ENCODE data around the gene STK38L.
"Not testable (repeated sequence)": the region's sequence is repeated elsewhere in the genome, so short reads cannot be mapped to it uniquely, and the experiment has no call there.

The STK38L gene

DNA sequence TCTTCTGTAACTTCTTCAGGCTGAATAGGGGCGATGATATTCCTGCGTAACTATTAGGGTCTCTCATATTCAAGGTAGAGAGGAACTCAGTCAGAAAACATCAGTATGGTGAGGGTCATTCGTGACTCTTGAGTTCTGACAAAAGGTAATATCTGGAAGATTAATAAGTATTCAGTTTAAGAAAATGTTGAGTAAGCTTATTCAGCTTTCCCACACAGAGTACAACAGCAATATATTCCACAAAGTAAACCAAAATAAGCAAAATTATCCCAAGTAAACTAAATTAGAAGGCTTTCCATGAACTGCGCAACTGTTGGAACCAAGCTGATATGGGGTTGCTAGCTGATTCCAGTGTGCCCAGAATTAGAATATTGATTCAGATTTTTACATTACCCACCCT is 12.7 kb upstream of the STK38L start:
- not testable (repeated sequence) for H3K27ac ChIP-seq (ENCODE audit: low read length, poor library complexity, severe bottlenecking); H3K14ac ChIP-seq (ENCODE audit: low read length in 2 of 2); H2AFZ ChIP-seq (ENCODE audit: low read depth, low read length); H3K18ac ChIP-seq (ENCODE audit: low read depth in 1 of 2, low read length in 2 of 2); H4K8ac ChIP-seq (ENCODE audit: low read length); H3K36me3 ChIP-seq (ENCODE audit: control insufficient read depth in 1 of 2, insufficient read depth in 2 of 2, low read depth in 1 of 2, low read length in 2 of 2); H3K79me1 ChIP-seq (replicated peaks; ENCODE audit: low read length, poor library complexity, severe bottlenecking); H2BK5ac ChIP-seq (ENCODE audit: low read depth, low read length, poor library complexity, severe bottlenecking); H2AK5ac ChIP-seq (ENCODE audit: low read length, severe bottlenecking); H3K27me3 ChIP-seq (ENCODE audit: control insufficient read depth in 1 of 2, insufficient read depth in 1 of 2, low read length in 2 of 2); H3K23ac ChIP-seq (ENCODE audit: low read length in 2 of 2); H4K91ac ChIP-seq (ENCODE audit: low read length); H2BK15ac ChIP-seq (ENCODE audit: low read depth, poor library complexity, severe bottlenecking); H3K4me3 ChIP-seq (ENCODE audit: insufficient read depth in 1 of 2, low read depth in 1 of 2, low read length in 2 of 2); H3K4ac ChIP-seq (ENCODE audit: low read depth in 1 of 2, low read length in 2 of 2); H3K4me2 ChIP-seq (ENCODE audit: low read length, poor library complexity, severe bottlenecking); H3K9me3 ChIP-seq (ENCODE audit: control insufficient read depth, low read length); H3K9ac ChIP-seq (ENCODE audit: low read length); DNase-seq; H2BK12ac ChIP-seq (ENCODE audit: low read length in 2 of 2); H3K4me1 ChIP-seq (ENCODE audit: control insufficient read depth, insufficient read depth, low read depth, low read length); H2BK120ac ChIP-seq (ENCODE audit: low read depth, low read length)
- 100% methylated on average over 3 of the region's 4 CpGs for WGBS

- H3K4ac ChIP-seq (ENCODE audit: low read depth in 1 of 2, low read length in 2 of 2): no peak overlapping the region
- no peak overlapping the region for H2BK15ac ChIP-seq (ENCODE audit: low read depth, poor library complexity, severe bottlenecking)
- no peak overlapping the region for H2AK5ac ChIP-seq (ENCODE audit: low read length, severe bottlenecking)
- H3K27ac ChIP-seq (ENCODE audit: low read length, poor library complexity, severe bottlenecking): no peak overlapping the region
- no peak overlapping the region for H2BK12ac ChIP-seq (ENCODE audit: low read length in 2 of 2)
- no peak overlapping the region for H3K23ac ChIP-seq (ENCODE audit: low read length in 2 of 2)
- H3K36me3 ChIP-seq (ENCODE audit: control insufficient read depth in 1 of 2, insufficient read depth in 2 of 2, low read depth in 1 of 2, low read length in 2 of 2): no peaks in the 10 kb centered on the region
- no peak overlapping the region for H3K4me2 ChIP-seq (ENCODE audit: low read length, poor library complexity, severe bottlenecking)
- H4K91ac ChIP-seq (ENCODE audit: low read length): no peak overlapping the region
- no peak overlapping the region for H2BK5ac ChIP-seq (ENCODE audit: low read depth, low read length, poor library complexity, severe bottlenecking)
- no peak for DNase-seq
- H3K27me3 ChIP-seq (ENCODE audit: control insufficient read depth in 1 of 2, insufficient read depth in 1 of 2, low read length in 2 of 2): no peaks in the 10 kb centered on the region
- H3K14ac ChIP-seq (ENCODE audit: low read length in 2 of 2): no peak overlapping the region
- no peak overlapping the region for H3K9ac ChIP-seq (ENCODE audit: low read length)
- 85% methylated on average over 4 of the region's 4 CpGs for WGBS
- H3K9me3 ChIP-seq (ENCODE audit: control insufficient read depth, low read length): no peaks in the 10 kb centered on the region
- no peak overlapping the region for H4K8ac ChIP-seq (ENCODE audit: low read length)
- H3K4me3 ChIP-seq (ENCODE audit: insufficient read depth in 1 of 2, low read depth in 1 of 2, low read length in 2 of 2): no peak overlapping the region
- H2AFZ ChIP-seq (ENCODE audit: low read depth, low read length): no peak overlapping the region
- no peak overlapping the region for H3K18ac ChIP-seq (ENCODE audit: low read depth in 1 of 2, low read length in 2 of 2)
- no peak overlapping the region for H2BK120ac ChIP-seq (ENCODE audit: low read depth, low read length)
- H3K79me1 ChIP-seq (replicated peaks; ENCODE audit: low read length, poor library complexity, severe bottlenecking): no peaks in the 10 kb centered on the region
- no peaks in the 10 kb centered on the region for H3K4me1 ChIP-seq (ENCODE audit: control insufficient read depth, insufficient read depth, low read depth, low read length)
Measured at GRCh38 chr12:27233814-27234213, 10.3 kb upstream of the STK38L start.

- Histone ChIP-seq H2BK12ac (ENCODE audit: low read length in 2 of 2) (no peak overlapping the region), H3K4me2 (ENCODE audit: low read length, poor library complexity, severe bottlenecking) (no peak overlapping the region), H3K9ac (ENCODE audit: low read length) (no peak overlapping the region), H3K36me3 (ENCODE audit: control insufficient read depth in 1 of 2, insufficient read depth in 2 of 2, low read depth in 1 of 2, low read length in 2 of 2) (no peaks in the 10 kb centered on the region), H3K27ac (ENCODE audit: low read length, poor library complexity, severe bottlenecking) (no peak overlapping the region), H3K4me1 (ENCODE audit: control insufficient read depth, insufficient read depth, low read depth, low read length) (no peaks in the 10 kb centered on the region), H4K91ac (ENCODE audit: low read length) (no peak overlapping the region), H3K27me3 (ENCODE audit: control insufficient read depth in 1 of 2, insufficient read depth in 1 of 2, low read length in 2 of 2) (no peaks in the 10 kb centered on the region), H2BK5ac (ENCODE audit: low read depth, low read length, poor library complexity, severe bottlenecking) (no peak overlapping the region), H3K9me3 (ENCODE audit: control insufficient read depth, low read length) (no peaks in the 10 kb centered on the region), H3K4ac (ENCODE audit: low read depth in 1 of 2, low read length in 2 of 2) (no peak overlapping the region), H3K4me3 (ENCODE audit: insufficient read depth in 1 of 2, low read depth in 1 of 2, low read length in 2 of 2) (no peak overlapping the region), H3K23ac (ENCODE audit: low read length in 2 of 2) (no peak overlapping the region), H2AFZ (ENCODE audit: low read depth, low read length) (no peak overlapping the region), H2BK120ac (ENCODE audit: low read depth, low read length) (no peak overlapping the region), H3K14ac (ENCODE audit: low read length in 2 of 2) (no peak overlapping the region), H2BK15ac (ENCODE audit: low read depth, poor library complexity, severe bottlenecking) (no peak overlapping the region), H2AK5ac (ENCODE audit: low read length, severe bottlenecking) (no peak overlapping the region), H3K18ac (ENCODE audit: low read depth in 1 of 2, low read length in 2 of 2) (peak overlapping the region in 1 of 2 experiments; percentile 14), H3K79me1 (replicated peaks; ENCODE audit: low read length, poor library complexity, severe bottlenecking) (no peaks in the 10 kb centered on the region), H4K8ac (ENCODE audit: low read length) (no peak overlapping the region)
- WGBS: 86% methylated on average over 3 of the region's 3 CpGs
- DNase-seq: peak; percentile 57
Measured at GRCh38 chr12:27236498-27236897, 7.6 kb upstream of the STK38L start.

DNA sequence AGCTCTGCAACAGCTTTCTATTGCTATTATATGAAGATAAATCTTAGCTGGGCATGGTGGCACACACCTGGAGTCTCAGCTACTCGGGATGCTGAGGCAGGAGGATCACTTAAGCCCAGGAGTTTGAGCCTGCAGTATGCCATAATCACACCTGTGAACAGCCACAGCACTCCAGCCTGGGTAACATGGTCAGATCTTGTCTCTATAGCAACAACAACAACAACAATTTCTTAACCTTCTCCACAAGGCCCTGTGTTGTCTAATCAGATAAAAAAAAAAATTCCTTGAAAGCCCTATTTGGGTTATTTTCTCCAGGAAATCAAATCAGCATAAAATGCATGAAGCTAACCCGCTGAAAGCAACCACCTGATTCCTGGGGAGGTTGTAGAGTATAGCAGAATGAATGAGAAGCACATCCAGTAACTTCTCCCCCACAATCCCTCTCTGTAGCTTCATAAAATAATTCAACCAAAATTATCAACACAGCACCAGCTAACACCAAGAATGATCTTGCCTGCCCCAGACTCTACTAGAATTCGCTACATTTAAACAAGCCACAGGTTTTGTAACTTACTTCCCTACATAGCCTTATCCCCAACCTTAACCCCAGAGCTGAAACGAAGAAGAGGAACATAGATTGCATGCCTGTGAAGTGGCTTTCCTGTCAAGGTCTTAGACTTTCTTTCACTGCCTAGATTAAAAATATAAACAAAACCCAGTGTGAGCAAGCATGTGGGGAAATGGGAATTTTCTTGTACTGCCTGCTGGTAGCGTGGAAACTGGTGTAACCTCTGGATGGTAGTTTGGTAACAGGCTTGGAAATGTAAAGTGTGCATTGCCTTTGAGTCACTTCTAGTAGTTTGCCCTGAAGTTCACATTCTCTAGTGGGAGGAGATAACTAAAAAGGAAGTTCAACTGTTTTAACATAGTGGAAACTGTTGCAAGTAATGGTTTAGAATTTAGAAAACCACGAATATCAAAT is 6.0 kb upstream of the STK38L start:
- no peak overlapping the region for H4K91ac ChIP-seq (ENCODE audit: low read length)
- peak; percentile 97 for DNase-seq
- H3K4me3 ChIP-seq (ENCODE audit: insufficient read depth in 1 of 2, low read depth in 1 of 2, low read length in 2 of 2): no peak overlapping the region
- H3K23ac ChIP-seq (ENCODE audit: low read length in 2 of 2): no peak overlapping the region
- H3K27me3 ChIP-seq (ENCODE audit: control insufficient read depth in 1 of 2, insufficient read depth in 1 of 2, low read length in 2 of 2): no peaks in the 10 kb centered on the region
- H3K4me1 ChIP-seq (ENCODE audit: control insufficient read depth, insufficient read depth, low read depth, low read length): no peaks in the 10 kb centered on the region
- no peaks in the 10 kb centered on the region for H3K36me3 ChIP-seq (ENCODE audit: control insufficient read depth in 1 of 2, insufficient read depth in 2 of 2, low read depth in 1 of 2, low read length in 2 of 2)
- no peak overlapping the region for H3K4ac ChIP-seq (ENCODE audit: low read depth in 1 of 2, low read length in 2 of 2)
- H2BK12ac ChIP-seq (ENCODE audit: low read length in 2 of 2): no peak overlapping the region
- no peaks in the 10 kb centered on the region for H3K79me1 ChIP-seq (replicated peaks; ENCODE audit: low read length, poor library complexity, severe bottlenecking)
- H2AFZ ChIP-seq (ENCODE audit: low read depth, low read length): no peak overlapping the region
- no peak overlapping the region for H3K18ac ChIP-seq (ENCODE audit: low read depth in 1 of 2, low read length in 2 of 2)
- no peak overlapping the region for H3K9ac ChIP-seq (ENCODE audit: low read length)
- WGBS: 77% methylated on average over 5 of the region's 6 CpGs
- no peak overlapping the region for H3K4me2 ChIP-seq (ENCODE audit: low read length, poor library complexity, severe bottlenecking)
- no peak overlapping the region for H3K27ac ChIP-seq (ENCODE audit: low read length, poor library complexity, severe bottlenecking)
- no peak overlapping the region for H2BK5ac ChIP-seq (ENCODE audit: low read depth, low read length, poor library complexity, severe bottlenecking)
- H2BK120ac ChIP-seq (ENCODE audit: low read depth, low read length): no peak overlapping the region
- H2AK5ac ChIP-seq (ENCODE audit: low read length, severe bottlenecking): no peak overlapping the region
- H3K9me3 ChIP-seq (ENCODE audit: control insufficient read depth, low read length): no peaks in the 10 kb centered on the region
- no peak overlapping the region for H2BK15ac ChIP-seq (ENCODE audit: low read depth, poor library complexity, severe bottlenecking)
- H4K8ac ChIP-seq (ENCODE audit: low read length): no peak overlapping the region
- no peak overlapping the region for H3K14ac ChIP-seq (ENCODE audit: low read length in 2 of 2)

Measured in mesenchymal stem cell (in vitro differentiated cells and primary cell).